HT-29 (cell line): ENCODE data around the gene ACO1. TPM values are rescaled to one million over a fixed set of nuclear protein-coding genes. Genes with fewer than 3 reads are reported as not detected.
"Not testable (repeated sequence)": the region's sequence is repeated elsewhere in the genome, so short reads cannot be mapped to it uniquely, and the experiment has no call there.

Source experiments
- DNase-seq: peaks from one replicate; pipeline ENCODE4 v3.0.0-alpha.2; 2015; ENCODE audit warnings: low spot score
- total RNA-seq: library from RNA; depleted of rRNA; stranded (reverse); fragments of >200 nt; shearing (Covaris generic); gene quantifications from 2 replicates; pipeline ENCODE4 v1.2.3, GENCODE V29; 2014; rRNA removed

Gene ACO1
- 27.1 and 30.5 TPM in 2 replicates for total RNA-seq

DNA sequence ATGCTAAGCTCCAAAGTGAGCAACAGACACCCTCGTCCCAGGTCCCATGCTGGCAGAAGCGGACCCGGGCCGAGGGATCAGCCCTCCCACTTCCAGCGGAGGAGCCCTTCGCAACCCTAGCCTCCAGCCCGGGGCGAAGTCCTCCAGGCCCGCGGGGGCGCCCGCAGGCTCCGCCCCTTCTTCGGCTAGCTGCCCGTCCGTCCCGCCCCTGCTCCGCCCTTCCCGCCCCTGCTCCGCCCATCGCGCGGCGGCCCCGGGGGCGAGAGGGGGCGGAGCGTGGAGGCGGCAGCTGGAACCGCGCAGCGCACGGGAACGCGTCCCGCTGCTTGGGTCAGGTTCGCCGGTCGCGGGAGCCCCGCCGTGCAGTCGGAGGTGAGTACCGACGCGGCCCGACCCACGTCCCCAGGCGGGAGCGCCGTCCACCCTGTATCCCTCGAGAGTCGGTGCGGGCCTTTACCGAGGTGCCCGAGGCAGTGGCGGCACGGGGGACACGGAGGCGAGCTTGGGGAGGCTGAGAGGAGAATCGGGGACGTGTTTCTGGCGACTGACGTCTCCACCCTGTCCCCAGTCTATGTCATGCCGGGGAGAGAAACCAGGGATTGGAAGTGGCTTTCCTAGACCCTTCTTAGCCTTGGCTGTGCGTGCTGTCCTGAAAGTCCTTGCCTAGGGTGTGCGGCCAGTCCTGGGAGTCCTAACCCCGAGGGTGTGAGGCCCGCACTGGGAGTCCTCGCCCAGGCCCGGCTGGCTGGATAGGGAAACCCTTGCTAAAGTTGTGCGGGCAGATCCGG is at the start of gene ACO1:
Gene ACO1, plus strand, starts transcription at position 280 of the 788 bp plus-strand sequence. CDS start 20,864 bp downstream, outside the sequence.
- DNase-seq = peak; percentile 87

DNA sequence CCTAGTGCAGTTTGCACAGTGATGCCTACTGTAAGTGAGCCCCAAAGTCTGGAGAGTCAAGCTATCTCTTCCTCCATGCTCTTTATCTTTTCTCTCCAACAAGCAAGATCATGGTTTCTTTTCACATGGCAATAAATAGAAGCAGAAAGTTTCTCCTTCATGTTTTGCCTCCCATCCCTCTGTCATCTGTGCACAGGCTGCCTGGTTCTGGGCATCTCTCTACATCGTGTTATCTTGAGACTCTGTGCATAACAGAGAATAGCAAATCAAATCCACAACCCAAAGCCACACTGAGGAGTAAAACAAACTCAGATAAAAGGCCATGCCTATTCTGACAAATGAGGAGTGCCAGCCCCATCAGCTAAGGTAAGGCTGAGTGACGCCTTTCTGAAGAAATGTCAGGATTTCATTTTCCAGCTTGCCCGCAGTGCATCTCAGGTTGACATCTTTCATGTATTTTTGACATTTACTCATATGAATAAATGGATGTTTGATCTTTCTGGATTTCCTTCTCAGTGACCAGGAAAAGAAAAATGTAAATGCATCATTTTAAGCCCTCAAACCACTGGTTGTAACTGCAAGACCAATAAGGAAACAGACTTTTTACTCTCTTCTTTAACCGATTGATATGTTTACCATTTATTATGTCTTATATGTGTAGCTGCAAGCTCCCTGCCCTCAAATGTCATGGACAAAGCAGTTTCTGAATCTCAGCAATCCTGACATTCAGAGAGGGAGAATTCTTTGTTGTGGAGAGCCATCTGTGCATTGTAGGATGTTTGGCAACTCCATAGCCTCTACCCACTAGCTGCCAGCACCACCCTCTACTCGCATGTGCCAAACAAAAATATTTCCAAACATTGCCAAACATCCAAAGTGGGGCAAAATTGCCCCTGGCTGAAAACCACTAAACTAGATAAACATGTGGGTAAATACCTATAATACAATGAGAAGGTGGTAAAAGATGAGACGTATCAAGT is 49.2 kb upstream of the ACO1 start:
- DNase-seq = no peak

DNA sequence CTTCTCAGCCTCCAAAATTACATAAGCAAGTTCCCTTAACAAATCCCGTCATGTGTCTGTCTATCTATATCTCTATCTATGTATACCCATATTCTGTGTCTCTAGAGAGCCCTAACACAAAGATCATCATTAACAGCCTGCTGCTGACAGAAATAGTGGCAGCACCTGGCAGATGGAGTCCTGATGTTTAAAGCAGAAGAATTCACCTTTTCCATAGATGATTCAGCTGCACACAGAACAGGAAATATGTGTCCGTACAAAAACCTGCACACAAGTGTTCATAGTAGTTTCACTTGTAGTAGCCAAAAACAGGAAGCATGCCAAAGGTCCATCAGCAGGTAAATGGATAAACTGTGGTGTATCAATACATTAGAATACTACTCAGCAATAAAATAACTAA is 45.0 kb upstream of the ACO1 start:
- DNase-seq = no peak

- DNase-seq = no peak
Observed at GRCh38 chr9:32340361-32340760, 44.1 kb upstream of the ACO1 start.

- DNase-seq = no peak
Observed at GRCh38 chr9:32344551-32345182, 39.8 kb upstream of the ACO1 start.

DNA sequence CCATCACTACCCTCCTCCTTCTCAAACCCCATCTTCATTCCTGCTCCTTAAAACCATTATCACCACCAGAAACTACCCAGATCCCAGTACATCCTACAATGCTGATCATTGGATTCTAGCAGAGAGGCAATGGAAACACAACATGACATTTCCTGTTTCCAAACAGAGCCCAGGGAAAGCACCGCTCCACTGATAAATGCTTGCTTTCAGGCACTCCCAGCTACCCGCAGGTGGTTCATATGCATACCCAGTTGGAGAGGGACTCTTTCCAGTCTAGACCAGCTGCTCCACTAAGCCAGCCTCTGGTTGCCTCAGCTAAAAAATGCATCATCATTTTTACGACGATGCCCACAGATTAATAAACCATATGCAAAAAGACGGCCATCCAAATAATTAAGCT is 39.2 kb upstream of the ACO1 start:
- no peak for DNase-seq

DNA sequence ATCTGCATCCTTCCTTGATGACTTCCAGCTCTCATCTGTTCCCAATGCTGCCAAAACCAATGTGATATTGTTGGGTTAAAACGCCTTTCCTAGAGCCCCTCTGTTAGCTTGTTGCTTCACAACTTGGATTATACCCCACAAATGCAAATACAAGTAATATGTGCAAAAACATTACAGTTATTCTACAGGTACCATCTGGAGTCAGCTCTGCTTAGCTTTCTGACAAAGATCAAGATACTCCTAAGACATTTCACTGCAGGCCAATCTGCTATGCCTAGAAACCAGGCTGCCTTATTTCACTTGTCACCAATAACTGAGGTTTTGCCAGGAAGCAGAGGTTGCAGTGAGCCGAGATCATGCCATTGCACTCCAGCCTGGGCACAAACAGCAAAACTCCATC is 36.9 kb upstream of the ACO1 start:
- DNase-seq = no peak

- DNase-seq = no peak
Observed at GRCh38 chr9:32348106-32348695, 36.2 kb upstream of the ACO1 start.

GRCh38 chr9:32349013-32349412 is 35.4 kb upstream of the ACO1 start:
- no peak for DNase-seq

DNA sequence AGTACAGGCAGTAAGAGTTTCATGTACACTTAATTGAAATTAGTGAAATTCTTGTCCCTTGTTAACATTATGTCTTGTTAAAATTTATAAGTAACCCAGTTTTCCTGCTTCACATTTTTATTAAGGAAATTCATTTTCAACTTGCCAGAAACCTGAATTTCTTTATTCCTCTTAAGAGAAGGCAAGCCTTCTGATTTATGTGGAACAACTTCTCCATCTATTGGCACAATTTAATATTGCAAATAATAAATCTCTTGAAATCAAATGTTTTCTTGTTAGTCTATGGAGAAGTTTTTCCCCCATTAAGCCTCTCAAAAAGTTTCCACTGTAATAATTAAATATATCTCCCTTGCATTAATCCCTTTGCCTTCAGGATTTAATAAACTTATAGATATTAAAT is 33.8 kb upstream of the ACO1 start:
- peak; percentile 34 for DNase-seq

GRCh38 chr9:32351845-32352244 is 32.6 kb upstream of the ACO1 start:
- DNase-seq = no peak

DNA sequence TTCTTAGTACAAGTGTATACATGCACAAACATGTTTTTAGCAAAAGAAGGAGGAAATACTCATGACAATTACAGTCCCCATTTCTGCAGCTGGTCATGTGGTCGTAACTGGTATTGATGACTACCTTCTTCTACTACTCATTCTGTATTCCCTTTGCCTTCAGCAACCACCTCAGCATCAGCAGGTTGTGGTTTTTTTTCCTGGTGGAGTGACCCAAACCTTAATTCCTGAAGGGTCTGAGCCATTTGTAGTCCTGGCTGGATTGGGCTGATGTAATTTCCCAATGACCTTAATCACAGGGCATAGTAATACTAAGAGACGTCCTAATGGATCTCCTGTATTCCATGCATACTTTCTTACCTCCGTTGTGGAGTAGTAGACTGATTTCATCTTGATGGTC is 31.0 kb upstream of the ACO1 start:
- not testable (repeated sequence) for DNase-seq

DNA sequence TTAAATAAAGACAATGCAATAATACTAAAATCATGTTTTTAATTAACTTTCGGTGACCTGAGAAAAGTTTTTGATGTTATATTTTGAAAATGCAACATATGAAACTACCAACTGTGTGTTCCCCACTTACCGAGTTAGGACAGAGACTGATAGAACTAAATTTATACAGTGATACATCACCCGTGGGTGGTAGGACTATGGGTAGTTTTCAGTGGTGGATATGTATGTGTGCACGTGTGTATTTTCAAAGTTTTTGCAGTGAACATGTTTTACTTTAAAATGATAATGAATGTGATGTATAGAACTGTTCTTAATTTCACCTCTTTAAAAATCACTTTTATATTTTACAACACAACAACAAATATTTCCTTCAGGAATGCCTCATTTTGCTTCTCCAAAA is 25.0 kb upstream of the ACO1 start:
- no peak for DNase-seq

- DNase-seq = no peak
Observed at GRCh38 chr9:32360983-32361673, 23.3 kb upstream of the ACO1 start.

DNA sequence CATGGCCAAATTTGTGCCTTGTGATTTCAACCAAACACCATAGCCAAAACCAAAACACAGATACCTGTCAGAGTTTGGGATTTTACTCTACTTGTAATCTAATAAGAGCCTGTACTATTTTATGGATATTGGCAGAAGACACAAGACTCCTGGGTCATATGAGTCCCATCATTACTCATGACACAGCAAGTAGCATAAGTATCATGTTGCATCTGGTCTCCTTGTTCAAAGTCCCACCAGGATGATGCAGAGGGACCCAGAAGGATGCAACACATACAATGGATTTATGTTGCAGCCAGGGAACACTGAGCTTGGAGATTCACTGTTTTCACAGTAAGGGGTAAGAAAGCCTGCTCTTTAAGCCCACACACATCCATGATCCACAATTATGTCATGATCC is 13.2 kb upstream of the ACO1 start:
- no peak for DNase-seq

DNA sequence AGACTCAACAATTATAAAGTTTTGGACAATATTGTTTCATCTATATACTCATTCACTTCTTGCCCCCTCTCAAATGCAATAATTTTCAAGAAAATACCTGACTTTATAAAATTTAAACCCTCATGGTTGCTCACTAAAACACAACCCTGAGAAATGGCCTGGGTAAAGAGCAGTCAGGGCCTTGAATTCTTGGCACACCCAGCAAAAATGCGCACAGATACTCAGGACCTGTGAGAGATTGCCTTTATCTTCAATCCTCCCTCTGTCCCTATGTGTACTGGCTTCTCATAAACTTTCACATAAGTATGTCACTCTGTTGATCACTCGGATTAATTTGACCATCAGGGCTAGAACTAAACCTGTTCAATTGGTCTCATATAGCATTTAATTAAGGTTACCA is 12.8 kb upstream of the ACO1 start:
- DNase-seq = no peak

- DNase-seq = no peak
Observed at GRCh38 chr9:32376285-32376684, 8.2 kb upstream of the ACO1 start.

- DNase-seq = peak; percentile 74
Observed at GRCh38 chr9:32378496-32378895, 5.9 kb upstream of the ACO1 start.

GRCh38 chr9:32378993-32379729 is 5.3 kb upstream of the ACO1 start:
- DNase-seq = peak; percentile 87

GRCh38 chr9:32380944-32381343 is 3.5 kb upstream of the ACO1 start:
- no peak for DNase-seq
